Breast epithelium (tissue), 3 donors: Measurements from ENCODE around the gene USP24.

Experiments used
- CTCF ChIP-seq, 3 donors: fragments of 450-650 bp; IDR thresholded peaks; one replicate each; pipeline ENCODE4 v1.5.1; 2016 to 2017; ENCODE audit warnings: antibody characterized with exemption in 3 of 3, mild to moderate bottlenecking in 3 of 3, moderate library complexity in 3 of 3
- POLR2A ChIP-seq: fragments of 450-650 bp; IDR thresholded peaks from one replicate; pipeline ENCODE4 v1.6.1; 2016; ENCODE audit warnings: antibody characterized with exemption, mild to moderate bottlenecking, moderate library complexity
- POLR2AphosphoS5 ChIP-seq, 3 donors: sonication (generic); formaldehyde crosslinking; IDR thresholded peaks; one replicate each; pipeline ENCODE4 v1.6.1; 2017; ENCODE audit warnings: antibody characterized with exemption in 3 of 3

- TF ChIP-seq CTCF (IDR thresholded peaks at IDR 0.05) (no peak), POLR2A (no peak), POLR2AphosphoS5 (IDR thresholded peaks at IDR 0.05) (no peak)
Observed at GRCh38 chr1:55204997-55205396, 10.2 kb downstream of the USP24 start.
